ENCODE results near the gene HPCAL1.

Gene HPCAL1

GRCh38 chr2:10357193-10358169 is 54.8 kb downstream of the HPCAL1 start:
- DNase-seq: no peak

GRCh38 chr2:10359246-10359645 is 56.5 kb downstream of the HPCAL1 start:
- no peak for DNase-seq

GRCh38 chr2:10359731-10360329 is 57.1 kb downstream of the HPCAL1 start:
- DNase-seq: no peak

GRCh38 chr2:10360460-10360849 is 57.8 kb downstream of the HPCAL1 start:
- no peak for DNase-seq

- DNase-seq: no peak
Observed at GRCh38 chr2:10360850-10361588, 58.3 kb downstream of the HPCAL1 start.

GRCh38 chr2:10362096-10362897 is 59.6 kb downstream of the HPCAL1 start:
- no peak for DNase-seq

- no peak for DNase-seq
Observed at GRCh38 chr2:10362898-10363454, 60.3 kb downstream of the HPCAL1 start.

GRCh38 chr2:10363861-10364610 is 61.3 kb downstream of the HPCAL1 start:
- DNase-seq: no peak

- no peak for DNase-seq
Observed at GRCh38 chr2:10365412-10365811, 62.7 kb downstream of the HPCAL1 start.

GRCh38 chr2:10366601-10367270 is 64.0 kb downstream of the HPCAL1 start:
- DNase-seq: no peak

GRCh38 chr2:10367472-10368439 is 65.1 kb downstream of the HPCAL1 start:
- DNase-seq: no peak

GRCh38 chr2:10368491-10369231 is 66.0 kb downstream of the HPCAL1 start:
- DNase-seq: no peak

- DNase-seq: no peak
Observed at GRCh38 chr2:10369269-10370255, 66.9 kb downstream of the HPCAL1 start.

- no peak for DNase-seq
Observed at GRCh38 chr2:10370390-10370789, 67.7 kb downstream of the HPCAL1 start.

GRCh38 chr2:10370895-10371294 is 68.2 kb downstream of the HPCAL1 start:
- no peak for DNase-seq

GRCh38 chr2:10371441-10372196 is 68.9 kb downstream of the HPCAL1 start:
- DNase-seq: no peak

Measured in NCI-H1092 treated with DMSO at 0.1 percent for 48 hours (cell line).